Naive thymus-derived CD8-positive, alpha-beta T cell (primary cell): ENCODE data around the gene PRKCE. TPM values are rescaled to one million over a fixed set of nuclear protein-coding genes. Genes with fewer than 3 reads are reported as not detected.

Experiments used
- ATAC-seq, 2 donors: fragments of 150-1000 bp; cut with Tn5 transposase in 1 of 2; sonication (Bioruptor Pico), chemical (Tn5 transposase) in 1 of 2; 1 replicate in 1 of 2; 2 replicates in 1 of 2; pipeline ENCODE4 v1.10.0; 2021; ENCODE audit warnings: mild to moderate bottlenecking in 2 of 2, moderate library complexity in 2 of 2
- POLR2A ChIA-PET: fragments of 350-600 bp; sonication (Branson Sonifier 250); formaldehyde crosslinking; loops from one replicate; lab custom pipeline; 2021; ENCODE audit warnings: antibody characterized with exemption; lab: Charles Lee
- DNase-seq, 10 donors: peaks; one replicate each; pipeline versions ENCODE4 v3.0.0 to v3.0.0-alpha.2; 2020 to 2022
- H3K27ac Mint-ChIP-seq, 10 donors: one replicate each; pipeline ENCODE4 v1.8.0; 2020 to 2022; ENCODE audit warnings: mild to moderate bottlenecking in 10 of 10, mixed read lengths in 10 of 10, moderate library complexity in 4 of 10, inconsistent platforms in 1 of 10
- H3K27me3 Mint-ChIP-seq, 5 donors: one replicate each; pipeline ENCODE4 v1.8.0; 2021 to 2022; ENCODE audit warnings: mixed read lengths in 5 of 5
- H3K36me3 Mint-ChIP-seq, 3 donors: one replicate each; pipeline ENCODE4 v1.8.0; 2020 to 2022; ENCODE audit warnings: mixed read lengths in 3 of 3, mild to moderate bottlenecking in 2 of 3, inconsistent platforms in 1 of 3
- H3K4me1 Mint-ChIP-seq, 4 donors: one replicate each; pipeline ENCODE4 v1.8.0; 2021 to 2022; ENCODE audit warnings: mixed read lengths in 4 of 4
- H3K4me3 Mint-ChIP-seq, 10 donors: one replicate each; pipeline ENCODE4 v1.8.0; 2020 to 2022; ENCODE audit warnings: mild to moderate bottlenecking in 10 of 10, mixed read lengths in 10 of 10, moderate library complexity in 6 of 10, inconsistent platforms in 1 of 10
- H3K9me3 Mint-ChIP-seq, 9 donors: one replicate each; pipeline ENCODE4 v1.8.0; 2020 to 2022; ENCODE audit warnings: mixed read lengths in 9 of 9, mild to moderate bottlenecking in 3 of 9, inconsistent platforms in 1 of 9, moderate library complexity in 1 of 9
- polyA plus RNA-seq, 3 donors: library from polyadenylated mRNA; unstranded; fragments of 300-500 nt; fragmentation: Illumina TruSeq; gene quantifications; one replicate each; pipeline ENCODE4 v1.2.3, GENCODE V29; 2021
- total RNA-seq, 8 experiments: library from RNA in 2 of 8; stranded (reverse) in 2 of 8; gene quantifications; one replicate each; pipeline ENCODE4 v1.2.3 and lab custom pipeline; 2021 to 2026

The PRKCE gene
- total and polyA plus RNA-seq, 5 experiments from 2014 or later = 1.6 to 20.2 (median 2.7) TPM

GRCh38 chr2:46056541-46056940 is 405.1 kb downstream of the PRKCE start:
- no peaks in the 10 kb centered on the region for H3K4me1 Mint-ChIP-seq
- POLR2A ChIA-PET = no interaction called here
- H3K9me3 Mint-ChIP-seq = no peaks in the 10 kb centered on the region
- H3K4me3 Mint-ChIP-seq = no peak overlapping the region
- ATAC-seq (no peak), DNase-seq (no peak)
- peak overlapping the region in 1 of 10 donors; percentile 29 for H3K27ac Mint-ChIP-seq
- peaks cover 0 to 7% (median 0%) of the 10 kb centered on the region in 3 donors for H3K36me3 Mint-ChIP-seq
- no peaks in the 10 kb centered on the region for H3K27me3 Mint-ChIP-seq

- Mint-ChIP-seq H3K27me3 (peaks cover 0 to 2% (median 0%) of the 10 kb centered on the region in 5 donors), H3K4me3 (no peak overlapping the region), H3K27ac (no peak overlapping the region), H3K4me1 (peaks cover 0 to 2% (median 0%) of the 10 kb centered on the region in 4 donors), H3K9me3 (no peaks in the 10 kb centered on the region), H3K36me3 (peaks cover 0 to 7% (median 0%) of the 10 kb centered on the region in 3 donors)
- no peak for ATAC-seq
- no peak for DNase-seq
- POLR2A ChIA-PET = no interaction called here
Measured at GRCh38 chr2:46058140-46058539, 406.7 kb downstream of the PRKCE start.

- Mint-ChIP-seq H3K4me1 (peaks cover 0 to 4% (median under 1%) of the 10 kb centered on the region in 4 donors), H3K27me3 (peaks cover 0 to 2% (median 0%) of the 10 kb centered on the region in 5 donors), H3K4me3 (no peak overlapping the region), H3K36me3 (no peaks in the 10 kb centered on the region), H3K9me3 (no peaks in the 10 kb centered on the region), H3K27ac (no peak overlapping the region)
- peak in 1 of 2 donors; percentile 45 for ATAC-seq
- peak; percentile 30 to 79 (median 60) for DNase-seq
- POLR2A ChIA-PET = no interaction called here
Measured at GRCh38 chr2:46062637-46063412, 411.4 kb downstream of the PRKCE start.

DNA sequence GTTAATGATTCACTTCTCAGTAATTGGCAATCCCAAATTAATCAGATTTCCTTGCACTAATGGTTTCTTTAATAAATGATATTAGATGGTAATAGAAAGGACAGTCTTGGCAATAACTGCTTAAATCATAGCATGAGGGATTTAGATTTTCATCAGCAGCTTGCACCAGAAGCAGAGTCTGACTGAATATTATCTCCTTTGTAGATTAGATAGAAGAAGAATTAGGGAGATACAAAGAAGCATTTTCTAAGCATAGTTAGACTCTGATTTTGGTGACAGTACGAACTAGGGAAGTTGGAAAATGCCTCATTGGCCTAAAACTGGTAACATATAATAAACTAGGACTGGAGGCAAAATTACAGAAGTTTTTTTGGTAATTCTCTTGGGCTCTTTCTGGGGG is 412.9 kb downstream of the PRKCE start:
- H3K27ac Mint-ChIP-seq = no peak overlapping the region
- no peaks in the 10 kb centered on the region for H3K36me3 Mint-ChIP-seq
- H3K27me3 Mint-ChIP-seq = peaks cover 0 to 2% (median 0%) of the 10 kb centered on the region in 5 donors
- H3K4me3 Mint-ChIP-seq = no peak overlapping the region
- peaks cover 0 to 4% (median under 1%) of the 10 kb centered on the region in 4 donors for H3K4me1 Mint-ChIP-seq
- no peak for ATAC-seq
- H3K9me3 Mint-ChIP-seq = no peaks in the 10 kb centered on the region
- POLR2A ChIA-PET = interaction anchor here (1.0 kb wide), 1 partner anchor 9 kb away, joined by 3 read pairs; no protein-coding TSS in a partner anchor
- no peak for DNase-seq

- Mint-ChIP-seq H3K4me3 (no peak overlapping the region), H3K9me3 (no peaks in the 10 kb centered on the region), H3K27ac (no peak overlapping the region), H3K4me1 (peaks cover 0 to 4% (median under 1%) of the 10 kb centered on the region in 4 donors), H3K36me3 (no peaks in the 10 kb centered on the region), H3K27me3 (peaks cover 0 to 2% (median 0%) of the 10 kb centered on the region in 5 donors)
- POLR2A ChIA-PET = interaction anchor here (1.0 kb wide), 1 partner anchor 8 kb away, joined by 3 read pairs; no protein-coding TSS in a partner anchor
- no peak for ATAC-seq
- no peak for DNase-seq
Measured at GRCh38 chr2:46065152-46065551, 413.7 kb downstream of the PRKCE start.

- ATAC-seq (no peak), DNase-seq (no peak)
- no peak overlapping the region for H3K4me3 Mint-ChIP-seq
- no peaks in the 10 kb centered on the region for H3K9me3 Mint-ChIP-seq
- H3K36me3 Mint-ChIP-seq = no peaks in the 10 kb centered on the region
- peaks cover 0 to 4% (median under 1%) of the 10 kb centered on the region in 4 donors for H3K4me1 Mint-ChIP-seq
- H3K27ac Mint-ChIP-seq = no peak overlapping the region
- H3K27me3 Mint-ChIP-seq = peaks cover 0 to 2% (median 0%) of the 10 kb centered on the region in 5 donors
- POLR2A ChIA-PET = no interaction called here
Measured at GRCh38 chr2:46066116-46066515, 414.6 kb downstream of the PRKCE start.

- Mint-ChIP-seq H3K27me3 (peaks cover 0 to 2% (median 0%) of the 10 kb centered on the region in 5 donors), H3K4me1 (peaks cover 0 to 4% (median under 1%) of the 10 kb centered on the region in 4 donors), H3K4me3 (no peak overlapping the region), H3K36me3 (no peaks in the 10 kb centered on the region), H3K27ac (no peak overlapping the region), H3K9me3 (no peaks in the 10 kb centered on the region)
- POLR2A ChIA-PET = no interaction called here
- DNase-seq = no peak
- ATAC-seq = no peak
Measured at GRCh38 chr2:46066601-46067000, 415.1 kb downstream of the PRKCE start.

DNA sequence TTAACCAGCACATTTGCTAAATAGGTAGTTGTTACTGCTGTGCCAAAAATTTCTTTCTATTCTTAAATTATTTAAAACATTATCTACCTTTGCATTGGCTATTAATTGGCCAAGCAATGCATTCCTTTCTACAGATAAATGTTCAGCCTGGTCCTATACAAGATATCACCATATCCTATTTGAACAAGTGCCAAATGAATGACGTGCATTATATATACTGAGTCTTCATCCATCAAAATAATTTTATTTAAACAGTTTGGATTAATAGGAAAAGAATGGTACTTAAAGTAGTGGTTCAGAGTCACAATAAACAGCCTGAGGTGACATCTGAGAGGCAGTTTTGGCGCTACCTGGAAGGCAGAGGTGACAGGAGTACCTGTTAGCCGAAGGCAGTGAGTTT is 415.6 kb downstream of the PRKCE start:
- Mint-ChIP-seq H3K36me3 (no peaks in the 10 kb centered on the region), H3K27ac (no peak overlapping the region), H3K4me3 (no peak overlapping the region), H3K9me3 (no peaks in the 10 kb centered on the region), H3K27me3 (peaks cover 0 to 2% (median 0%) of the 10 kb centered on the region in 5 donors), H3K4me1 (peaks cover 0 to 4% (median under 1%) of the 10 kb centered on the region in 4 donors)
- no peak for ATAC-seq
- DNase-seq = no peak
- POLR2A ChIA-PET = no interaction called here

GRCh38 chr2:46067501-46068305 is 416.2 kb downstream of the PRKCE start:
- peaks cover 0 to 4% (median under 1%) of the 10 kb centered on the region in 4 donors for H3K4me1 Mint-ChIP-seq
- ATAC-seq = no peak
- POLR2A ChIA-PET = no interaction called here
- H3K27ac Mint-ChIP-seq = no peak overlapping the region
- H3K36me3 Mint-ChIP-seq = no peaks in the 10 kb centered on the region
- H3K9me3 Mint-ChIP-seq = no peaks in the 10 kb centered on the region
- no peak for DNase-seq
- no peak overlapping the region for H3K4me3 Mint-ChIP-seq
- peaks cover 0 to 2% (median 0%) of the 10 kb centered on the region in 5 donors for H3K27me3 Mint-ChIP-seq

GRCh38 chr2:46068636-46069035 is 417.2 kb downstream of the PRKCE start:
- no peaks in the 10 kb centered on the region for H3K9me3 Mint-ChIP-seq
- peaks cover 0 to 4% (median 0%) of the 10 kb centered on the region in 4 donors for H3K4me1 Mint-ChIP-seq
- ATAC-seq = no peak
- DNase-seq = no peak
- POLR2A ChIA-PET = no interaction called here
- H3K36me3 Mint-ChIP-seq = no peaks in the 10 kb centered on the region
- no peak overlapping the region for H3K4me3 Mint-ChIP-seq
- H3K27ac Mint-ChIP-seq = no peak overlapping the region
- peaks cover 0 to 2% (median 0%) of the 10 kb centered on the region in 5 donors for H3K27me3 Mint-ChIP-seq

GRCh38 chr2:46071074-46071473 is 419.6 kb downstream of the PRKCE start:
- peaks cover 0 to 4% (median 1%) of the 10 kb centered on the region in 4 donors for H3K4me1 Mint-ChIP-seq
- POLR2A ChIA-PET = interaction anchor here (0.6 kb wide), 1 partner anchor 439 kb away, joined by 3 read pairs; no protein-coding TSS in a partner anchor
- H3K9me3 Mint-ChIP-seq = no peaks in the 10 kb centered on the region
- peaks cover 0 to 4% (median 2%) of the 10 kb centered on the region in 3 donors for H3K36me3 Mint-ChIP-seq
- H3K27ac Mint-ChIP-seq = no peak overlapping the region
- DNase-seq (no peak), ATAC-seq (no peak)
- no peak overlapping the region for H3K4me3 Mint-ChIP-seq
- H3K27me3 Mint-ChIP-seq = peaks cover 0 to 3% (median 0%) of the 10 kb centered on the region in 5 donors

DNA sequence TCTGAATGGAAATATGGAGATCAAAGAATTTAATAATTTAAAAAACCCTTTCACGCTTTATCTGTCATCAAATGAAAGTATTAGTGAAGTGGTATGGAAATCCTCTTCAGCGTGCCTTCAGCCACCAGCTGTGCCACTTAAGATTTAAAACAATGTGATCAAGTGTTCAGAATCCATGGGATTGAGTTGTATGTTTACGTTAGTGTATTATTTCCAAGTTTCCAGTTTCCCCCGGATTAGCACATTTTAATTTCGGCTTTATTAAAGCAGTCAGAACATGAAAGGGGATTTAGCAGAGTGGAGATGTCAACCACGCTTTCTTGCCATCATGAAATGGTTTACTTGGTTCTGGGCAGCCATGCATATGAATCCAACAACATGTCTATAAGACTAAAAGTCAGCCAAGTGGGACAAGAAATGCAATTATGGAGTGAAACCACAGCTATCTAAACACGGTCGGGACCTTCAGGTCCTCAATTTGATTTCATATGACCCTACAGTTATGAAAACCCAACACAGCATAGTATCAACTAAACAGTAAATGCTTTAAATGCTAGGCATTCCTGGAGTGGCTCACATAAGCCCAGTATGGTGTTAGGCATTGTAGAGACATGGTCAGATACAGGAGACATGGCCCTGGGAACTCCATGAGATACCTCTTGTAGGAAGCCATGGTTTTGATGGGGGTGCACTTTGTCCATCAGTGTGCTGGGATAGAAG is 420.8 kb downstream of the PRKCE start:
- Mint-ChIP-seq H3K4me3 (no peak overlapping the region), H3K4me1 (peaks cover 0 to 4% (median 1%) of the 10 kb centered on the region in 4 donors), H3K27me3 (peaks cover 0 to 3% (median 0%) of the 10 kb centered on the region in 5 donors), H3K36me3 (peaks cover 0 to 6% (median 2%) of the 10 kb centered on the region in 3 donors), H3K9me3 (no peaks in the 10 kb centered on the region), H3K27ac (peak overlapping the region in 1 of 10 donors; percentile 40)
- no peak for ATAC-seq
- POLR2A ChIA-PET = no interaction called here
- DNase-seq = no peak
